Measurements from ENCODE around the gene LRCH1.

DNA sequence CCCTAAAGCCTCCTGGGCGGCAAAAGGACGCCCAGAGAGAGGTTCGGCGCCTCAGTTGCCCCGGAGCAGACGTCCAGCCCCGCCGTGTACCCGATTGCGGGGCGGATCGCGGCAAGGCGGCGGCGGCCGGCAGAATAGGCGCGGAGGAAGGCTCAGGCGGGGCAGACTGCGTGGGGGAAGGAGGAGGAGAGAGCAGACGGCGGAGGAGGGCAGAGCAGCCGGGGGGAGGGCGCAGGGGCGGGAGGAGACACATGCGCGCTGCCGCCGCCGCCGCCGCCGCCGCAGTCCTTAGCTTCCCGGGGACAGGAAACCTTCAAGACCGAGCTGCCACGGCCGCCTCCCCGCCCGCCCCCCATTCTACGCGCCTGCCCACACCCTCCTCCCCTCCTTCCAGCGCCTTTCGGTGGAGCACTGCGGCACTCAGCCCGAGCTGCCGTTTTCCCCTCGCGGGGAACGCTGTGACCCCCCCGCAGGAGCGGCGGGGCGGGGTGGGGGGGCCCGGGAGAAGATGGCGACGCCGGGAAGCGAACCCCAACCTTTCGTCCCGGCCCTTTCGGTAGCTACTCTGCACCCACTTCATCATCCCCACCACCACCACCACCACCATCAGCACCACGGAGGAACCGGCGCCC, at the start of gene LRCH1:
- TF ChIP-seq, protein P1, sequence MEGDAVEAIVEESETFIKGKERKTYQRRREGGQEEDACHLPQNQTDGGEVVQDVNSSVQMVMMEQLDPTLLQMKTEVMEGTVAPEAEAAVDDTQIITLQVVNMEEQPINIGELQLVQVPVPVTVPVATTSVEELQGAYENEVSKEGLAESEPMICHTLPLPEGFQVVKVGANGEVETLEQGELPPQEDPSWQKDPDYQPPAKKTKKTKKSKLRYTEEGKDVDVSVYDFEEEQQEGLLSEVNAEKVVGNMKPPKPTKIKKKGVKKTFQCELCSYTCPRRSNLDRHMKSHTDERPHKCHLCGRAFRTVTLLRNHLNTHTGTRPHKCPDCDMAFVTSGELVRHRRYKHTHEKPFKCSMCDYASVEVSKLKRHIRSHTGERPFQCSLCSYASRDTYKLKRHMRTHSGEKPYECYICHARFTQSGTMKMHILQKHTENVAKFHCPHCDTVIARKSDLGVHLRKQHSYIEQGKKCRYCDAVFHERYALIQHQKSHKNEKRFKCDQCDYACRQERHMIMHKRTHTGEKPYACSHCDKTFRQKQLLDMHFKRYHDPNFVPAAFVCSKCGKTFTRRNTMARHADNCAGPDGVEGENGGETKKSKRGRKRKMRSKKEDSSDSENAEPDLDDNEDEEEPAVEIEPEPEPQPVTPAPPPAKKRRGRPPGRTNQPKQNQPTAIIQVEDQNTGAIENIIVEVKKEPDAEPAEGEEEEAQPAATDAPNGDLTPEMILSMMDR (IDR thresholded peaks at IDR 0.05), result no peak
- no peak for TF ChIP-seq POLR2A (IDR thresholded peaks at IDR 0.05)

Measured in lower leg skin (tissue), 3 donors.